H9 (cell line): ENCODE data around the gene ADAT3. TPM values are rescaled to one million over a fixed set of nuclear protein-coding genes. Genes with fewer than 3 reads are reported as not detected.

Experiments used
- DNase-seq: peaks from one replicate; pipeline ENCODE4 v3.0.0-alpha.2; 2017
- H2AFZ ChIP-seq: one replicate; pipeline ENCODE4 v1.6.1; 2013; ENCODE audit warnings: mild to moderate bottlenecking, low read length, control low read depth, moderate library complexity
- H2AK5ac ChIP-seq: 2 replicates; pipeline ENCODE4 v1.6.1; 2013; ENCODE audit warnings: low read length, control low read depth, mixed read lengths; ENCODE audit not compliant: insufficient read length
- H2BK120ac ChIP-seq: one replicate; pipeline ENCODE4 v1.6.1; 2013; ENCODE audit warnings: low read depth, mild to moderate bottlenecking, low read length, control low read depth, inconsistent platforms; ENCODE audit not compliant: poor library complexity, severe bottlenecking
- H2BK12ac ChIP-seq: 2 replicates; pipeline ENCODE4 v1.6.1; 2013; ENCODE audit warnings: low read length, control low read depth, mixed read lengths, low read depth; ENCODE audit not compliant: insufficient read length
- H2BK15ac ChIP-seq: 2 replicates; pipeline ENCODE4 v1.6.1; 2013; ENCODE audit warnings: low read depth, low read length, control low read depth
- H2BK20ac ChIP-seq: one replicate; pipeline ENCODE4 v1.6.1; 2013; ENCODE audit warnings: low read depth, mild to moderate bottlenecking, low read length, control low read depth, inconsistent platforms; ENCODE audit not compliant: poor library complexity, severe bottlenecking
- H2BK5ac ChIP-seq: 2 replicates; pipeline ENCODE4 v1.6.1; 2013; ENCODE audit warnings: low read length, control low read depth, mixed read lengths; ENCODE audit not compliant: insufficient read length
- H3K14ac ChIP-seq: 2 replicates; pipeline ENCODE4 v1.6.1; 2013; ENCODE audit warnings: low read length, control low read depth; ENCODE audit not compliant: insufficient read depth
- H3K18ac ChIP-seq: 2 replicates; pipeline ENCODE4 v1.6.1; 2013; ENCODE audit warnings: low read depth, mild to moderate bottlenecking, mixed read lengths, low read length, control low read depth; ENCODE audit not compliant: insufficient read length
- H3K23ac ChIP-seq: 2 replicates; pipeline ENCODE4 v1.6.1; 2013; ENCODE audit warnings: low read length, control low read depth, mixed read lengths, low read depth; ENCODE audit not compliant: insufficient read length
- H3K23me2 ChIP-seq: 2 replicates; pipeline ENCODE4 v1.6.1; 2013; ENCODE audit warnings: low read depth, mild to moderate bottlenecking, mixed read lengths, low read length, control low read depth; ENCODE audit not compliant: insufficient read length, poor library complexity, severe bottlenecking
- H3K27ac ChIP-seq: 2 replicates; pipeline ENCODE4 v1.5.1; 2013; ENCODE audit warnings: low read length, control low read depth, mixed read lengths, low read depth; ENCODE audit not compliant: insufficient read length
- H3K27me3 ChIP-seq: 2 replicates; pipeline ENCODE4 v1.6.1; 2013; ENCODE audit warnings: low read length, control low read depth, inconsistent platforms; ENCODE audit not compliant: insufficient read depth
- H3K4ac ChIP-seq: 2 replicates; pipeline ENCODE4 v1.6.1; 2013; ENCODE audit warnings: low read depth, mild to moderate bottlenecking, control low read depth, inconsistent platforms, low read length, moderate library complexity
- H3K4me1 ChIP-seq: 2 replicates; pipeline ENCODE4 v1.6.1; 2013; ENCODE audit warnings: low read length, control low read depth, inconsistent platforms; ENCODE audit not compliant: insufficient read depth
- H3K4me2 ChIP-seq: 2 replicates; pipeline ENCODE4 v1.6.1; 2013; ENCODE audit warnings: low read length, control low read depth, mixed read lengths; ENCODE audit not compliant: insufficient read length, insufficient read depth
- H3K56ac ChIP-seq: 2 replicates; pipeline ENCODE4 v1.6.1; 2013; ENCODE audit warnings: low read depth, mild to moderate bottlenecking, mixed read lengths, low read length, control low read depth; ENCODE audit not compliant: insufficient read length
- H3K79me1 ChIP-seq: 2 replicates; pipeline ENCODE4 v1.6.1; 2013; ENCODE audit warnings: low read depth, mild to moderate bottlenecking, moderate library complexity, low read length, control low read depth, inconsistent platforms; ENCODE audit not compliant: insufficient read depth, poor library complexity, severe bottlenecking
- H3K79me2 ChIP-seq: 2 replicates; pipeline ENCODE4 v1.6.1; 2013; ENCODE audit warnings: low read length, control low read depth, inconsistent platforms; ENCODE audit not compliant: insufficient read depth
- H3K9ac ChIP-seq: 2 replicates; pipeline ENCODE4 v1.6.1; 2013; ENCODE audit warnings: low read length, control low read depth, mixed read lengths; ENCODE audit not compliant: insufficient read length; ENCODE audit errors: extremely low read depth
- H3K9me3 ChIP-seq: one replicate; pipeline ENCODE4 v1.6.1; 2013; ENCODE audit warnings: low read depth, low read length, inconsistent platforms; ENCODE audit not compliant: control insufficient read depth
- H3T11ph ChIP-seq: one replicate; pipeline ENCODE4 v1.6.1; 2013; ENCODE audit warnings: mild to moderate bottlenecking, low read length, control low read depth, inconsistent platforms
- H4K20me1 ChIP-seq: one replicate; pipeline ENCODE4 v1.6.1; 2013; ENCODE audit not compliant: control insufficient read depth, insufficient read length, insufficient read depth
- H4K5ac ChIP-seq: 2 replicates; pipeline ENCODE4 v1.6.1; 2013; ENCODE audit warnings: low read depth, mild to moderate bottlenecking, mixed read lengths, low read length, control low read depth; ENCODE audit not compliant: insufficient read length
- H4K8ac ChIP-seq: replicated peaks from 2 replicates; pipeline ENCODE4 v1.6.1; 2013; ENCODE audit warnings: low read length, control low read depth, mixed read lengths, low read depth; ENCODE audit not compliant: insufficient read length
- H4K91ac ChIP-seq: 2 replicates; pipeline ENCODE4 v1.6.1; 2013; ENCODE audit warnings: low read depth, mild to moderate bottlenecking, moderate library complexity, mixed read lengths, low read length, control low read depth; ENCODE audit not compliant: insufficient read length
- H3K27ac Mint-ChIP-seq, 3 experiments: 2 replicates in 2 of 3; 3 replicates in 1 of 3; pipeline ENCODE4 v1.8.0; 2020 to 2021; ENCODE audit warnings: mixed read lengths in 3 of 3, mild to moderate bottlenecking in 1 of 3, moderate library complexity in 1 of 3
- H3K27me3 Mint-ChIP-seq: 2 replicates; pipeline ENCODE4 v1.8.0; 2021; ENCODE audit warnings: low read depth, mild to moderate bottlenecking, moderate library complexity, mixed read lengths
- H3K36me3 Mint-ChIP-seq, 3 experiments: 2 replicates in 2 of 3; 3 replicates in 1 of 3; pipeline ENCODE4 v1.8.0; 2020 to 2021; ENCODE audit warnings: low read depth in 3 of 3, mixed read lengths in 3 of 3; ENCODE audit not compliant: insufficient read depth in 1 of 3
- H3K4me1 Mint-ChIP-seq, 2 experiments: 2 replicates each; pipeline ENCODE4 v1.8.0; 2020; ENCODE audit warnings: mixed read lengths in 2 of 2
- H3K4me3 Mint-ChIP-seq, 2 experiments: 2 replicates in 1 of 2; 3 replicates in 1 of 2; pipeline ENCODE4 v1.8.0; 2020 to 2021; ENCODE audit warnings: mild to moderate bottlenecking in 2 of 2, mixed read lengths in 2 of 2, moderate library complexity in 1 of 2
- H3K9me3 Mint-ChIP-seq, 2 experiments: 2 replicates in 1 of 2; 3 replicates in 1 of 2; pipeline ENCODE4 v1.8.0; 2020; ENCODE audit warnings: mild to moderate bottlenecking in 2 of 2, mixed read lengths in 2 of 2, moderate library complexity in 1 of 2
- CTCF ChIP-seq: fragments of 200-600 bp; sonication (generic); conservative IDR thresholded peaks from 3 replicates; pipeline ENCODE4 v1.8.0; 2021; ENCODE audit warnings: antibody characterized with exemption, mild to moderate bottlenecking
- WGBS: extraction: QIAGEN DNeasy Blood & Tissue Kit; methylation state at CpG from one replicate; pipeline ENCODE4 v1.1.7; 2013; ENCODE audit warnings: missing lambda C conversion rate, low lambda C conversion rate, mixed read lengths; ENCODE audit not compliant: insufficient read length; ENCODE audit errors: extremely low coverage; 5-methylcytosine and 5-hydroxymethylcytosine counted together
- total RNA-seq: library from RNA; stranded (reverse); gene quantifications from 2 replicates; pipeline ENCODE4 v1.2.1, GENCODE V29; 2021

The ADAT3 gene
- total RNA-seq, 1 experiment from 2014 or later = 12.2 TPM

- WGBS = no CpG with 5 or more reads among the region's 13 CpGs
- H3K23ac ChIP-seq = no peak overlapping the region
Observed at GRCh38 chr19:1911098-1911497, 5.9 kb downstream of the ADAT3 start.

More at GRCh38 chr19:1911098-1911497, 5.9 kb downstream of the ADAT3 start:
- no peak for TF ChIP-seq CTCF
- Mint-ChIP-seq H3K4me3 (no peak overlapping the region), H3K4me1 (no peaks in the 10 kb centered on the region), H3K27ac (peak overlapping the region in 1 of 3 experiments; percentile 74; a peak in 1 of 7 replicates), H3K9me3 (no peaks in the 10 kb centered on the region), H3K36me3 (peaks cover 8 to 19% (median 13%) of the 10 kb centered on the region in 3 experiments), H3K27me3 (no peaks in the 10 kb centered on the region)
- H3K4ac ChIP-seq = no peak overlapping the region
- H3K18ac ChIP-seq = no peak overlapping the region
- H4K8ac ChIP-seq = no peak overlapping the region
- H4K91ac ChIP-seq = no peak overlapping the region
- no peaks in the 10 kb centered on the region for H3K4me1 ChIP-seq
- no peak overlapping the region for H2BK15ac ChIP-seq
- H3K79me2 ChIP-seq = peaks cover 15% of the 10 kb centered on the region; the same call in 1 of the 2 replicates
- H3K4me2 ChIP-seq = no peak overlapping the region
- H3K79me1 ChIP-seq = peaks cover 4% of the 10 kb centered on the region
- no peak overlapping the region for H4K5ac ChIP-seq
- H2BK5ac ChIP-seq = no peak overlapping the region
- no peak overlapping the region for H2BK12ac ChIP-seq
- no peak overlapping the region for H2AK5ac ChIP-seq
- no peak for DNase-seq
- H3K23me2 ChIP-seq = no peaks in the 10 kb centered on the region
- no peak overlapping the region for H2AFZ ChIP-seq
- no peak overlapping the region for H3K56ac ChIP-seq
- no peaks in the 10 kb centered on the region for H3K9me3 ChIP-seq
- no peaks in the 10 kb centered on the region for H4K20me1 ChIP-seq
- no peak overlapping the region for H3K27ac ChIP-seq
- no peak overlapping the region for H3K14ac ChIP-seq
- H2BK120ac ChIP-seq = no peak overlapping the region
- H2BK20ac ChIP-seq = no peak overlapping the region
- H3T11ph ChIP-seq = no peak overlapping the region
- no peaks in the 10 kb centered on the region for H3K27me3 ChIP-seq
- no peak overlapping the region for H3K9ac ChIP-seq
